ENCODE results near the gene KCNIP2. TPM values are rescaled to one million over a fixed set of nuclear protein-coding genes. Genes with fewer than 3 reads are reported as not detected.

KCNIP2 gene
- total RNA-seq, 1 experiment from 2014 or later, result 0.58 TPM

- H3K4me1 ChIP-seq (replicated peaks), result peaks cover 14% of the 10 kb centered on the region
- no peaks in the 10 kb centered on the region for H3K9me3 ChIP-seq (replicated peaks)
- no peak overlapping the region for H3K4me3 ChIP-seq
- DNase-seq (ENCODE audit: low read depth in 1 of 2, low spot score in 2 of 2), result peak in 1 of 2 experiments; percentile 21
- no peak overlapping the region for H3K27ac ChIP-seq
- peaks cover 8% of the 10 kb centered on the region for H3K27me3 ChIP-seq (replicated peaks)
- peaks cover 33% of the 10 kb centered on the region for H3K36me3 ChIP-seq
Observed at GRCh38 chr10:101780187-101780817, 63.3 kb downstream of the KCNIP2 start.

- H3K27ac ChIP-seq, result no peak overlapping the region
- H3K36me3 ChIP-seq, result peaks cover 27% of the 10 kb centered on the region
- H3K27me3 ChIP-seq (replicated peaks), result peaks cover 15% of the 10 kb centered on the region
- peak; percentile 44 to 72 for DNase-seq (ENCODE audit: low read depth in 1 of 2, low spot score in 2 of 2)
- no peak overlapping the region for H3K4me3 ChIP-seq
- H3K4me1 ChIP-seq (replicated peaks), result peaks cover 14% of the 10 kb centered on the region
- H3K9me3 ChIP-seq (replicated peaks), result no peaks in the 10 kb centered on the region
Observed at GRCh38 chr10:101779544-101780186, 63.9 kb downstream of the KCNIP2 start.

- Histone ChIP-seq H3K36me3 (peaks cover 20% of the 10 kb centered on the region), H3K27me3 (replicated peaks) (peaks cover 22% of the 10 kb centered on the region), H3K4me3 (no peak overlapping the region), H3K27ac (no peak overlapping the region), H3K4me1 (replicated peaks) (peaks cover 14% of the 10 kb centered on the region), H3K9me3 (replicated peaks) (no peaks in the 10 kb centered on the region)
- DNase-seq (ENCODE audit: low read depth in 1 of 2, low spot score in 2 of 2), result no peak
Observed at GRCh38 chr10:101778781-101779543, 64.6 kb downstream of the KCNIP2 start.

GRCh38 chr10:101778151-101778780 is 65.3 kb downstream of the KCNIP2 start:
- Histone ChIP-seq H3K27me3 (replicated peaks) (peaks cover 29% of the 10 kb centered on the region), H3K27ac (no peak overlapping the region), H3K4me3 (no peak overlapping the region), H3K36me3 (peaks cover 14% of the 10 kb centered on the region; the same call in 1 of the 2 replicates), H3K4me1 (replicated peaks) (peaks cover 14% of the 10 kb centered on the region), H3K9me3 (replicated peaks) (no peaks in the 10 kb centered on the region)
- no peak for DNase-seq (ENCODE audit: low read depth in 1 of 2, low spot score in 2 of 2)

GRCh38 chr10:101777619-101778145 is 65.9 kb downstream of the KCNIP2 start:
- no peak for DNase-seq (ENCODE audit: low read depth in 1 of 2, low spot score in 2 of 2)
- peaks cover 12% of the 10 kb centered on the region for H3K4me1 ChIP-seq (replicated peaks)
- peaks cover 14% of the 10 kb centered on the region; the same call in 1 of the 2 replicates for H3K36me3 ChIP-seq
- H3K27me3 ChIP-seq (replicated peaks), result peaks cover 34% of the 10 kb centered on the region
- H3K4me3 ChIP-seq, result no peak overlapping the region
- no peak overlapping the region for H3K27ac ChIP-seq
- no peaks in the 10 kb centered on the region for H3K9me3 ChIP-seq (replicated peaks)

GRCh38 chr10:101776161-101776817 is 67.3 kb downstream of the KCNIP2 start:
- Histone ChIP-seq H3K27me3 (replicated peaks) (peaks cover 45% of the 10 kb centered on the region), H3K9me3 (replicated peaks) (no peaks in the 10 kb centered on the region), H3K27ac (no peak overlapping the region), H3K4me1 (replicated peaks) (peaks cover 6% of the 10 kb centered on the region), H3K4me3 (no peak overlapping the region), H3K36me3 (0 out of 2 replicates have a peak, but pooled peaks cover 11% of the 10 kb centered on the region)
- DNase-seq (ENCODE audit: low read depth in 1 of 2, low spot score in 2 of 2), result no peak

Other genes with a start within 250 kb of the KCNIP2 start
- 14.1 and 14.2 TPM in 2 replicates for gene FBXW4, start 148.6 kb downstream of the KCNIP2 start, total RNA-seq (2014; rRNA removed; shearing (Covaris generic))
- gene FGF8, start 67.7 kb downstream of the KCNIP2 start, total RNA-seq (2014; rRNA removed; shearing (Covaris generic)), result not detected in 2 replicates
- 80.7 and 137 TPM in 2 replicates for gene NPM3, start 60.4 kb downstream of the KCNIP2 start, total RNA-seq (2014; rRNA removed; shearing (Covaris generic))
- 65.6 and 69.3 TPM in 2 replicates for gene OGA, start 25.4 kb downstream of the KCNIP2 start, total RNA-seq (2014; rRNA removed; shearing (Covaris generic))
- gene ARMH3, start 212.4 kb upstream of the KCNIP2 start, total RNA-seq (2014; rRNA removed; shearing (Covaris generic)), result 2.7 and 8.2 TPM in 2 replicates
- gene HPS6, start 221.5 kb upstream of the KCNIP2 start, total RNA-seq (2014; rRNA removed; shearing (Covaris generic)), result 44.0 and 58.6 TPM in 2 replicates